Fibroblast of skin of right biceps (primary cell): ENCODE data around the gene PLCB4.

Source experiments
- DNase-seq: peaks from one replicate; pipeline ENCODE4 v3.0.0-alpha.2; 2013

Gene PLCB4

DNA sequence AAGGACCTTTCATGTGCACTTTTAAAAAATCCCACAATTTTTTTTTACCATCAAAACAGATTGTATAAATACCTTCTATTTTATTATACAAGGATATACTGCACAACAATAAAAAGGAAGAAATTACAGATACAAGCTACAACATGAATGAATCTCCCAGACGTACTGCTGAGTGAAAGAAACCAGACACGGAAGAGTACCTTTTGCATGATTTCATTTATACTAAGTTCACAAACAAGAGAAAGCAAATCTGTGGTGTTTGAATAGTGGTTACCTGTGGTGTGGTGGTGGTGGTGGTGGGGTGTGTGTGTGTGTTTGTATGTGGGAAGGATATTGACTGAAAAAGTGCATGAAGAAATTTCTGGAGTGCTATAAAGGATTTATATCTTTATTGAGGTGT is 6.8 kb upstream of the PLCB4 start:
- DNase-seq = no peak

GRCh38 chr20:9066191-9066590 is 2.7 kb upstream of the PLCB4 start:
- DNase-seq = peak; percentile 50

GRCh38 chr20:9068233-9068801 is 570 bp upstream of the PLCB4 start:
- DNase-seq = peak; percentile 47

- DNase-seq = no peak
These were observed 1.4 kb downstream of the PLCB4 start for GRCh38 chr20:9070304-9070703.

DNA sequence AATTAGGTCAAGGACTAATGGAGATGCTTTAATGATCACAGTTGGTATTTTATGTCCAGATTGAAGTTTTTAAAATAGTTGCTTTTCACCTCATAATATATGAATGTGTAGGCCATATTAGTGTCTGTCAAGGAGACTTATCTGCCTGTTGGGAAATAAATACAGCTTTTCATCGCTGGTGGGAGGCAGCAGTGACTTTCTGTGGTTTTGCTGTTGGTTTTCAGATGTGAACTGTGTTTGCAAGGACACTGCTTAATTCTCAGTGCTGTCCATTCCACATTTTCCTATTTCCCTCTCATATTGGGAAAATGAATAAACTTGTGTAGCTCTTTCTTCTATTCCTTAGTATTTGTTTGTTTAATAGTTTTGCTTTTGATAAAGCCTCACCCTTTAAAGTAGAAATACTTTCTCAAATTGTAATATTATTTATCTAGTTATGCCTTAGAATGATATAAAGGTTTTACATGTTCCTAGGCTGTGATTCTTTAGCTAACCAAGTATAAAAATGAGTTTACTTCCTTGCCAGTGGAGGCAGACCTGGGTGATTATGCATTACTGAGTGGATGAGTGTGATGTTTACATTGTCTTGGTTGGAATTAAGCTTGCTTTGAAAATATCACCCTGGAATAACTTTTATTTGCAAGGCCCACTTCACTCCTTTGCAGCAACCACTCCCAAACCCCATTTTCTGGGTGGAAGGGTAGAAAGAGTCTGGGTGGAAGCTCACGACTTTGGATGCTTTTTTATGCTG is 3.3 kb downstream of the PLCB4 start:
- no peak for DNase-seq

GRCh38 chr20:9072861-9073500 is 4.1 kb downstream of the PLCB4 start:
- DNase-seq = no peak

GRCh38 chr20:9075264-9076095 is 6.6 kb downstream of the PLCB4 start:
- DNase-seq = no peak

DNA sequence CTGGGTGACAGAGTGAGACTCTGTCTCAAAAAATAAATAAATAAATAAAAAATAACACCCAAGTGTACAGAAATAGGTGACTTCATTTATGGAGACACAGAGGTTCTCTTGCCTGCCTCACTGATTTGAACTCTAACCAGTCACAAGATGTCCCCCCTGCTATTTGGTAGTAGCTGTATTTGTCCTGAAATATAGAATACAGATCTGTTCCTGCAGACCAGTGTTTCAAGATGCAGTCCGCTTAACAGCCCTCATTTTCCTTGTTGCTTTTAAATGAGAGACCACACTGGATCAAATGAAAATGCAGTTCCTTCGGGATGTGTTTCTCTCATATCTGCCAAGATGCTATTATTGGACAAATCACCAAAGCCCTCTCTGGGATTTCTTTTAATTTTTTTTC is 7.6 kb downstream of the PLCB4 start:
- DNase-seq = no peak

- DNase-seq = no peak
These were observed 10.2 kb downstream of the PLCB4 start for GRCh38 chr20:9078826-9079731.

DNA sequence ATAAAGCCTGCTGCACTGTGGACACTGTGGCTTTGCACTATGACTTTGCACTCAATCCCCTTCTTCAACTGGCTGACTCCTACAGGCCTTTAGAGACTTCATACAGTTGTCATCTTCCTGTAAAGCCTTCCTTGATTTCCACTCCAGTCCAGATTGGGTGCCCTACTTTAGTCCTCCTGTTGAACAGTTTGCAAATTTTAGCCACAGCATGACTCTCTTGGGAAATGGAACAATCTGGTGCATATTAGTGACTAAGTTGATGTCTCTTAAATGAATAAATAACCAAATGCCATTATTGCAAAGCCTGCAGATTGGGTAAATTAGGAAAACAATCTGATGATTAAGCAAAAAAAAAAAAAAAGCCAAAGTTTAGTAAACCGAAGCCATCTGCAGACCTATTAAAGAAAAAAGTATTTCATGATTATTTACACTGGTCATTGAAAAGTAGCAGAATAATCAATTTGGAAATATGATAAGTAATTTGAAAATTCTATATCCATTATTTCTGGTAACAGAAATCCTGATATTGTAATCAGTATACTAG is 12.6 kb downstream of the PLCB4 start:
- DNase-seq = peak; percentile 61

- no peak for DNase-seq
These were observed 13.9 kb downstream of the PLCB4 start for GRCh38 chr20:9082741-9083140.

DNA sequence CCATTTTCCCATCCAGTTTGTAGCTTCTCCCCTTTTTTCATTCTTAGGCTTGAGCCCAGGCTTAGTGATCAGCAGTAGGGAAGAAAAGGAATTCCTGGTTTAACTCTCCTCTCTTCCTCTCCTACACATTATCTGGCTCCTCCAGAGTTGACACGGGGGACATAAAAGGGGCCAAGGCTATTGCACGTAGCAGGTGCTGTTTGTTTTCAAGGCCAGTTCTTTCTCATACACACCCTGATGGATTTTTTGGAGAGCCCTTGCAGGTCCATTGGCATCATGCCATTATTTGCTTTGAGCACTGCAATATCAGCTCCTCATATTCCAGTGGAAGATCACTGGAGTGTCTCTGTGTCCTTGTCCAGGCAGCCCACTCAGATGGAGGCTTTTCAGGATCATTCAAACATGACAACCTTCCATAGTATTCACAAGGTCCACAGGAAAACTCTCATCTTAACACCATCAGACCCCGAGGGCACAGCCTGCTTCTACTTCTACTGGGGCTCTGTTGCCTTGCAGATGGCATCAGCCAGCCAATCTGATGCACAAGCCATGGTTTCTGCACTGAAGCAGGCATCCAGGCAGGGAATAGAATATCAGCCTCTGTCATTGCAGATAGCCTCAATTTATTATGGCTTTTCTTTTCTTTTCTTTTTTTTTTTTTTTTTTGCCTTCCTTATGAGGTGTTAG is 18.8 kb downstream of the PLCB4 start:
- DNase-seq = no peak

DNA sequence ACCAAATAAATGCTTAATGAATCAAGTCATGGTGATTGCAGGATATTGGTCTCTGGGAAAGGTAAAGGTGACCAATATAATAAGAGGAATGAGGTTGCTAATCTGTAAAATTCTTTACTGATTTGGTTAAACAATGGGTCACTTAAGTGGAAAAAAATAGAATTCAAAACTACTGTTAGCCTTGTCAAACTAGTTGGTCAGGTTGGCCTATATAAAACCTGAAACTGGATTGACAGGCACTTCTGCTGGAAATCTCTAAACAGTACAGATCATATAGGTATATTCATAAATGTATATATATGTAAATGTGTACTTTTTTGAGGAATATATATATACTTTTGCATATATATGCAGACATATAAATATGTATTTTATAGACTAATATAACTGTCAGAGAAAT is 19.7 kb downstream of the PLCB4 start:
- DNase-seq = no peak

DNA sequence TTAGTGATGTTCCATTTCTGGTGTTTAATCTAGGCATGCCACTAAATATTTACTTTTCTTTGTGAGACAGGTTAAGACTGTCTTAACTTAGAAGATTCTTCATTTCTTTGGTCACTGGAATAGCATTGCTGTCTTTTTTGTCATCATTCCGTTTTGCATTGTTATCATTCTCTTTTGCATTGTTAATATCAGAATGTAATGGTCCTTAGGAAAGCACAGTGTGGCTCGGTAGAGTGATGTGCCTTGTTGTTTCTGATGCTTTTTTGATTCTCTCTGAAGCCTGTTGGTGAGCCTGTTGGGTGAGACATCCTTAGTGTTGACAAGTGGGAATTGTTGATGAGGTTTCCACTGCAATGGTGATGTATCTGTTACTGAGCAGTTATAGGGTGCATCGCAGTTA is 23.2 kb downstream of the PLCB4 start:
- no peak for DNase-seq

DNA sequence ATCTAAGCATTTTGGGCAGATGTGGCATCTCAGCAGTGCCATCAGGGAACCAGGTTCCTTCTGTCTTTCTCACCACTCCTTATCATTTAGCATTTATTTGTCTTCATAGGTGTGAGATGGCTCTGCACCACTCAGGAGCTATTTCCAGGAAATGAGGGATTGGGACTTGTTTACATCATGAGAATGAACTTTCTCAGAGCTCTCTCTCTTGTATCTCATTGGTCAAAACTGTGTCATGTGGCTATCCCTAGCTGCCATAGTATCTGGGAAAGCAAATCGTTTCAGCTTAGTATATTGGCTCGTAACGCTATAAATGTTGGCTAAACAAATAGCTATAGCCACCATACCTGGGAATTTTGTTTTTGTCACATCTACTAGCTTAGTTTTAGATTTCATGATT is 23.8 kb downstream of the PLCB4 start:
- DNase-seq = no peak

GRCh38 chr20:9093218-9093957 is 24.5 kb downstream of the PLCB4 start:
- DNase-seq = no peak

- DNase-seq = no peak
These were observed 30.5 kb downstream of the PLCB4 start for GRCh38 chr20:9099372-9099771.

DNA sequence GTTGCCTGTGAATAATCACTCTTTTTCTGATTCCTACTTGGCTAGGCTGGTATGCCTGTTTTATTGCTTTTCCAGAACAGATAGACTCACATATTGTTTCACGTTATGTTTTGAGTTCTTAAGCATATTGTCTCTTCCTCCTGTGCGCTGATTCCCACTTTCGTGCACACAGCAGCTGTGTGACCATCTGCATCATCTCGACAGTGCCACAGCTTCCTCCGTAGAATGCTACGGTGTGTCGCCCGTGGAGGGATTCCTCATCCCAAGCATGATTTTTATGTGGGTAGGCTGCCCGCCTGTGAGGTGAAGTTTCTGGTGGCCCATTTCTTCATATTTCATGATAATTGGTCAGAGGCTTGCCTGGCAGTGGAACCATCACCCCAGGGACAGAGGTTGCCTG is 31.8 kb downstream of the PLCB4 start:
- no peak for DNase-seq

- no peak for DNase-seq
These were observed 33.6 kb downstream of the PLCB4 start for GRCh38 chr20:9102456-9102855.

GRCh38 chr20:9103955-9104354 is 35.1 kb downstream of the PLCB4 start:
- DNase-seq = peak; percentile 12

DNA sequence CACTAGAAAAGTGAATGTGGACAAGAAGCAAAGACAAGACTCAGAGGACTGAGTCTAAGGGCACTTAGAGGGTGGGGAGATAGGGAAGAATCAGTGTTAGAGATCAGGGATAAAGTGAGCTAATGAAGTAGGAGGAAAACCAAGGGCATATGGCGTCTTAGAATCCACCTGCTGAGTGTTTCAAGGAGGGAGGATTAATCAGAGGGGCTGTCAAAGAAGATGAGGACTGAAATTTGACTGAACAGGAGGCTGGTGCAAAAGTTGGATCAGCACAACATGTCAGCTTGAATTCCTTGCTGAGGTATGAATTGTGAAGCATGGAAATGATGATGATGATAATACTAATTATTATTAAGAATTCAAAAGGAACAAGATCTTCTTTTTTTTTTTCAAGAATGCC is 39.4 kb downstream of the PLCB4 start:
- DNase-seq = no peak
